Activated CD4-positive, alpha-beta T cell treated with anti-CD3 and anti-CD28 coated beads for 1 hour (primary cell): ENCODE measurements around the gene TEF.
"Not testable (repeated sequence)": the region's sequence is repeated elsewhere in the genome, so short reads cannot be mapped to it uniquely, and the experiment has no call there.

Experiments used
- DNase-seq: peaks from one replicate; pipeline ENCODE4 v3.0.0-alpha.2; 2020

Gene TEF

DNA sequence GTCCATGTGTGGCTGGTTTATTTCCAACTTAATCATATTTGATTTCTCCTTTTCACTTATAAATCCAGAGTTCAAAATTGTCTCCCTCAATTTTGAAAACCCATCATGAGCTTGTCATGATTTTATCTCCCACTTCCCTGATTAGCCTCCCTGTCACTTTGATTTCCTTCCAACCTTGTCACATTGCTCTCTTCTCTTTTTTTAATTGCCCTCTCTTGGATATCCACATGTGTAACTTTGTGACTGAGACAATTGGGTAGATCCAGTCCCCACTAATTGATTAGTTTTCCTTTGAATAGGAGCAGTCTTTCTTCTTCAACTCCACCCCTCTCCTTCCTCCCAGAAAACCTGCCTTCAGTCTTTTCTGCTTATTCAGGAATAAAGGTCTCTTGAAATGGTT lies 2.4 kb downstream of the TEF start:
- DNase-seq = no peak

- no peak for DNase-seq
Observed at GRCh38 chr22:41387341-41387740, 5.6 kb downstream of the TEF start.

GRCh38 chr22:41394012-41394356 lies 12.2 kb downstream of the TEF start:
- DNase-seq = no peak

DNA sequence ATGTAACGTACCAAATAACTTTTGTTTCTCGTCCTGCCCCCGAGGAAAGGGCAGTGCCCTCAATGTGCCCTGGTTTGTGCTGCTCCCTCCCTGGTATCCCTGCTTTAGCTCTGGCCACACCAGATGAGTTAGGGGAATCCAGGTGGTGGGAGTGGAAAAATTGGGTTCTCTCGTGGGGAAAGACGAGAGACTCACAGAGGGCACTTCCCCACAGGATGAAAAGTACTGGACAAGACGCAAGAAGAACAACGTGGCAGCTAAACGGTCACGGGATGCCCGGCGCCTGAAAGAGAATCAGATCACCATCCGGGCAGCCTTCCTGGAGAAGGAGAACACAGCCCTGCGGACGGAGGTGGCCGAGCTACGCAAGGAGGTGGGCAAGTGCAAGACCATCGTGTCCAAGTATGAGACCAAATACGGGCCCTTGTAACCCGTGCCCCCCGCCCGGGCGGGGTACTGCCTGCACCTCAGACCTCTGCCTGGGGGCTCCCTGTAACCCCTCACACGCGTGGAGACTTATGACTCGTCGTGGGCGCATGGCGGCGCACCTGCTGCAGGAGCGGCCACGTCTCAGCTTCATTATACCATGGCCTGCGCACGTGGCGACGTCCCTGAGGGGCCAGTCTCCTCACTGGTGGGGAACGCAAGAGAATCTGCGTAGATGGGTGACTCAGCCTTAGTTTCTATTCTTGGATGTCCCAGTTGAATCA lies 13.9 kb downstream of the TEF start:
- no peak for DNase-seq

DNA sequence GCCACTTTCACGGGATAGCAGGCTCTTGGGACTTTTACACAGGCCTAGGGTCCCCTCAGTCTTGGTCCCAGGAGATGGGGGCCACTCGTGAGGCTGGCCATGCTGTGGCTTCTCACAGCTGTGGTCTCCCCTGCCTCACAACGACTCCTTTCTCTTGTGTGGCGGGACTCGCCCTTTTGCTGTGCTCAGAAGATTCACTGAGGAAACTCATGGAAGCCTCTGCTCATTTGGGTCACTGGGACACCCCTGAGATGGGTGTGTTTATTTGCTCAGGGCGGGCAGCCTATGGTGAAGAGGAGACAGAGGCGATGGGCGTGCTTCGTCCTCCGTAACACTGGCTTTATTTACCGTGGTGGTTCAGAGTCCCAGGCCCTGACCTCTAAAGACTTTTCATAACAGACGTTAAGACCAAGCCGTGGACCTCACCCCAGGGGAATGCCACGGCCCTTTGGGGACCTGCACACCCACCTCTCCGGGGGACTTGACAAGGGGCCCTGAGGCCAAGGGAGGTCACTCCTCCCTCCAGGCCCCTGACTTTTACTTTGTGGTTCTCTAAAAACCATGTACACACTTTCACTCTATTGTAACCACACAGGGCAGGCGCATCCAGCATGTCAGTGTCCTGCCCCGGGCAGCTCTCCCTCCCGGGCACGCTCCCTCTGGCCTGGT lies 15.5 kb downstream of the TEF start:
- no peak for DNase-seq

DNA sequence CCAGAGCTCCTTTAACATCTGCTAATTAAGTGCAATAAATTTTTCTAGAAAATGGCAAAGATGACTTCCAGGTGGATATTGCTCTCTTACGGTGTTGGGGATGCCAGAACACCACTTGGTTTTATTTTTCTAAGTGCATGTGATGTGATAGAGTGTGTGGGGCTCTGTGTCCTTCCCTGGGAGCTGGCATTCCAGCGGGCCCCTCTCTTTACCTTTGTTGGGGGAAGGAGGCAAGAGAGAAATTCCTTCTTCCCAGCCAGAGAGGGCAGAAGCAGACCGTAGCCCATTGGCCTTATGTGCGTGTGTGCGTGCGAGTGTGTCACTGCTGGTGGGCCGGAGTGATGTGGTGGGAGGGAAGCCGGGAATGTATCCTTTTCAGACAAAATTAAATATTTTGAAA lies 17.2 kb downstream of the TEF start:
- DNase-seq = no peak

GRCh38 chr22:41401781-41402648 lies 20.3 kb downstream of the TEF start:
- no peak for DNase-seq

DNA sequence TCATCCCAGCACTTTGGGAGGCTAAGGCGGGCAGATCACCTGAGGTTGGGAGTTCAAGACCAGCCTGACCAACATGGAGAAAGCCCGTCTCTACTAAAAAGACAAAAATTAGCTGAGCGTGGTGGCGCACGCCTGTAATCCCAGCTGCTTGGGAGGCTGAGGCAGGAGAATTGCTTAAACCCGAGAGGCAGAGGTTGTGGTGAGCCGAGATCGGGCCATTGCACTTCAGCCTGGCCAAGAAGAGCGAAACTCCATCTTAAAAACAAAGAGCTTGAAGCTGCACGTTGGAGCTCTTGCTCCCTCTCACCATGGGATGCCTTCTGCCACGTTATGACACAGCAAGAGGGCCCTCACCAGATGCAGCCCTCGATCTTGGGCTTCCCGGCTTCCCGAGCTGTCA lies 21.1 kb downstream of the TEF start:
- not testable (repeated sequence) for DNase-seq

GRCh38 chr22:41403532-41404318 lies 22.0 kb downstream of the TEF start:
- DNase-seq = peak; percentile 74

DNA sequence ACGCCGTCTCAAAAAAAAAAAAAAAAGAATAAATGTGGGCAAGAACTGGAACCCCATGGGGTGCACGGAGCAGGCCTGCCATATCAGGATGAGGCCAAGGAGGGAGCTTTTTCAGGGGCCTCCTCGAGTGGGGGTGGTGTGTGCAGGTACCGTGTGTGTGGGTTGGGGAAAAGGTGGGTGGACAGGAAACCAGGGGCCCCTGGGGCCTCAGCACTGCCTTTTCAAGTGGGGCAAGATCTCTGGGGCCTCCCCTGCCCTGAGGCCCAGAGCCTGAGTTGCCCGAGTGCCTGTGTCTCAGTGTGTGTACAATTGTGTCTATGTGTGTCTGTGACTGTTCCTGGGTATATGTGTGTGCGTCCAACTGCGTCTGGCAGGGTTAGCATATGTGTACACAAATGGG lies 23.8 kb downstream of the TEF start:
- DNase-seq = no peak

GRCh38 chr22:41406410-41406809 lies 24.7 kb downstream of the TEF start:
- no peak for DNase-seq

DNA sequence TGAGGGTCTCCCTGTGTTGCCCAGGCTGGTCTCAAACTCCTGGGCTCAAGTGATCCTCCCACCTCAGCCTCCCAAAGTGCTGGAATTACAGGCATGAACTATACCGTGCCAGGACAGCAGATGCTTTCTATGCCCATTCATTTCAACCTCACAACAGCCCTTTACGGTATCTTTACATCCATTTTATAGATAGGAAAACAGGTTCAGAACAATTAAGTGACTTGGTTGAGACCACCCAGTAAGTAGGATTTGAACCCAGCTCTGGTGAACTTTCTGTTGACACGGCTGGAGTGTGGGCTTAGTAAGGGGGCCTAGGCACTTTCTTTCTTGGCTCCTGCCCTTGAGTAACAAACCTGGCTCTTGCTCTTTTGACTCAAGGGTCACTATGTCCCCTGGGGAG lies 25.7 kb downstream of the TEF start:
- no peak for DNase-seq

- DNase-seq = no peak
Observed at GRCh38 chr22:41408665-41409064, 26.9 kb downstream of the TEF start.

- no peak for DNase-seq
Observed at GRCh38 chr22:41410311-41410751, 28.6 kb downstream of the TEF start.

DNA sequence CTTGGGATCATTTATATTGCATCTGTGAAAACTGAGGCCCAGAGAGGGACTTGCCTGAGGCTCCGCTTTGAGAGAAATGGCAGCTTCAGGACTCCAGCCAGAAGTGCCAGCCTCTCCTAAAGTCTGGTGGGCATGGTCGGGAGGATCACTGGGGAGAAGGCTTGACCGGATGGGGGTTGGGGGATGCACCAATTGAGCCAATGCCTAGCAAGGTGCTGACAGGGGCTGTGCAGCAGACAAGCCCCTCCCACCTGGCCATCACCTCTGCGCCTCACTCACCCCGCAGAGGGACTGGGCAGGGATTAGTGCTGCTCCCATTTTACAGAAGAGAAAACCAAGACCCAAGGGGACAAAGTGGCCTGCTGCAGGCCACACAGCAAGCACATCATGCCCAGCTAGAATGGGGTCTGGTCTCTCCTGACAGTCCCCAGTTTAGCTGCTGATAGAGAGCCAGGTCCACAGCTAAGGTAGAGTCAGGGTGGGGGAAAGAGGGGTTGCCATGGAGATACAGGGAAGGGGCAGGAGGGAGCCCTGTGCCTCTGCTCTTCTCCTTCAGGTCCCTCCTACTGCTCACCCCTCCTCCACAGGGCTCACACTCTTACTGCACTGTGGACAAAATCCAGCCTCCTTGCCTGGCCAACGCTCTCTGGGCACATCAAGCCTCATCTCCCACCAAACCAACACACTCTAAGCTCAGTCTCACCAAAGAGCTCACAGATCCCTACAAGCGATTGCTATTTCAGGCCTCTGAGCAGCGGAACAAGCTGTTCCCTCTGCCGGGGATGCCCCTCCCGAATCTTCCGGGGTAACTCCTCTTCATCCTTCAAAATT lies 29.5 kb downstream of the TEF start:
- DNase-seq = no peak

DNA sequence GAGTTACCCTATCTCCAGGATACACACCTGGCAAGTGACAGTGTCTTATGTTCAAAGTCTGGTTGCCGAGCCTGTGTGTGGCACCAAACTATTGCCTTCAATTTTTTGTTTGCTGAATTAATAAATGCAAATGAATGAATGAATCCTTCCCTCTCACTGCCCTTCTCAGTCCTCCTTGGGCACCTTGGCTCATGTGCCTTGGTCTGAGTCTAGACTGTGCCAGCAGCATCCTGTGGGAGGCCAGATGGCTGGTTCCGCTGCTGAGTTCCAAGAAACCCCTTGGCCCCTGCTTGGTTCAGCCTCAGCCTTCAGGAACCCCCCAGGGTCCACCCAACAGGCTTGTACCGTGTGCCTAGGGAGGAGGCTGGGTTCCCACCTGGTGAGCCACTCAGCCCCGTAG lies 33.8 kb downstream of the TEF start:
- DNase-seq = no peak

GRCh38 chr22:41417622-41418390 lies 36.1 kb downstream of the TEF start:
- no peak for DNase-seq

- DNase-seq = no peak
Observed at GRCh38 chr22:41418717-41419116, 37.0 kb downstream of the TEF start.

DNA sequence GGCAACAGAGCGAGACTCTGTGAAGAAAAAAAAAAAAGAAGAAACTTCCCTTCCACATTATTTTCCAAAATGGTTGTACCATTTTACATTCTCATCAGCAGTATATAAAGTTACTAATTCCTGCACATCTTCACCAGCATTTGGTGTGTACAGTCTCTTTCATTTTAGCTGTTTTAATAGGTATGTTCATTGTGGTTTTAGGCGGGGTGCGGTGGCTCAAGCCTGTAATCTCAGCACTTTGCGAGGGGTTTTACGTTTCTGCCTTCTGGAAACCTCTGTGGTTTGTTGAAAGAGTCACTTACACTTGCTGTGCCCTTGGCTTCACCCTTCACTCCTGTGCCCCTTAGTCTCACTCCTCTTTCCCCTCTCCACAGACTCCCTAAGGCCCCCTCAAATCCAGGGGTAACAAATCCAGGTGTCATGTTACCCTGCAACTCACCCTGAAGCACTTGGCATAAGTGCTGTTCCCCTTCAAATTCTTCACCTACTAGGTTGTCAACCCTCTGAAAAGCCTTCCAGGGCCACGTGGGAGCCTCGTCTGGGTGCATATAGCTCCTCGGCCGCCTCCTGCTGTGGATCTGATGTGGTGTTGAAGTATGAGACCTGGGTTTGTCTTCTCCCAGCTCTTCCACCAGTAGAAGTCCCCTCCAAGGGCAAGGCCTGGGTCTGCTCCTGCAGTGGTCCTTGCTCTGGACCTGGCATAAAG lies 44.1 kb downstream of the TEF start:
- no peak for DNase-seq

DNA sequence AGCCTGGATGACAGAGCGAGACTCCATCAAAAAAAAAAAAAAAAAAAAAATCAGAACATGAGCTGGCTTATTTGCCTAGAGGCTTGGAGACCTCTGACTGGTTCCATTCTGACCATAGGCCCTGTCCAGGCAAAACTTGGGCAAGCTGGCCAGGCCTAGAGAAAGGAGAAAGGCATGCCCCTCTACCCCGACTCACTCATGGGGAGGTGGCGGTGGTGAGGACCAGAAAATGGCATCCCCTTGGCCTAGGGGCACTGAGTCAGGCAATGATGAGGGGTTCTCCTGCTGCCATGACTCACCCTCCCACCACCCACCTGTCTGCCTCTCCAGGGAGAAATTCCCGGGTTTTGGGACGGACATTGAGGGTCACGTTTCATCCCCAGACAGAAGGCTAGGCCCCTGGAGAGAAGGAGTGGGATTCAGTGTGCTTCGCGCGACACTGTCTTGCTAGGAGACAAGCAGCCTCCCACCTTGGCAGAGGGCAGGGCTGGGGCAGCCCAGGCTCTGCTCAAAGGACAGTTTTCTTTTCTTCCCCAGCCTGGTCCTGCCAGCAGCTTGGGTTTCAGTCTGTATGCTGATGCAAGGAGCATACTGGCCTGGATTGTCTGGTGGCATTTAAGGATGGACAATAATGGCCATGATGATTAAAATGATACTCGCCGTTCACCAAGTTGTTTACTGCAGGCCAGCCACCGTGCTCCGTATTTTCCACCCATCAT lies 47.6 kb downstream of the TEF start:
- DNase-seq = no peak
